Activated T-cell treated with anti-CD3 and anti-CD28 coated beads for 24 hours (primary cell): ENCODE data around the gene CREB5.

Source experiments
- DNase-seq: peaks from one replicate; pipeline ENCODE4 v3.0.0-alpha.2; 2020; ENCODE audit warnings: low read depth

CREB5 gene

DNA sequence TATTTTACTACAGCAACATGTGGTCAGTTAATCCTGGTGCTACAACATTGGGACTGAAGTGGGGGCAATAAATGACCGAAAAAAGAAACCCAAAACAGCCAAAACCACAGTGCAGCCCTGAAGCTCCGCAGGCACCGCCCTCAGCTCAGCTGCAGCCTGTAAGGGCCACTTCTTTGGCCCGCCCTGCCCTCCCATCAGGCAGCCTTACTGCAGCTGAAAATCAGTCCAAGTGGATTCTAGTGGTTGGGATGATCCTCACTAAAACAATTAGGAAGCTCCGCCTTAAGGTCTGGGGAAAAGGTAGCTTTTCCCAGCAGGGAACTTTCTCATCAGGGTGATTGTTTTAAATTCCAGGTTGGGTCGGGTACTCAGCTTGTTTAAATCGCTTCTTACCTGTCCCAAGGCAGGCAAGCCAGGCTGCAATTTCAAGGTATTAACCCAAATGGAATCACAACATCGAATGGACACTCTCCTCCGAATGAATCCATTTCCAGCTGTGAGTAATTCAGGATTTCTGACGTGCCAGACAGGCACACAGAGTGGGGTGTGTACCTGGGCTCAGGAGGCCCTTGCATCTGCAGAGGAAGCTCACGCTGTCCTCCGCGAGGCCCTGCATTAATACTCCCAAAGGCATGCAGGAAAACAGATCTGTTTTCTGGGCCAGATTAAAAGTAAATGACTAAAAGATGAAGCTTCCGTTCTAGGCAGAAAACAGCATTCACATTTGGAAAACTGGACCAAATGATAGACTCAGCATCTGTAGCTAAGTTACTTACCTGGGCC, 104.3 kb downstream of the CREB5 start:
- no peak for DNase-seq

DNA sequence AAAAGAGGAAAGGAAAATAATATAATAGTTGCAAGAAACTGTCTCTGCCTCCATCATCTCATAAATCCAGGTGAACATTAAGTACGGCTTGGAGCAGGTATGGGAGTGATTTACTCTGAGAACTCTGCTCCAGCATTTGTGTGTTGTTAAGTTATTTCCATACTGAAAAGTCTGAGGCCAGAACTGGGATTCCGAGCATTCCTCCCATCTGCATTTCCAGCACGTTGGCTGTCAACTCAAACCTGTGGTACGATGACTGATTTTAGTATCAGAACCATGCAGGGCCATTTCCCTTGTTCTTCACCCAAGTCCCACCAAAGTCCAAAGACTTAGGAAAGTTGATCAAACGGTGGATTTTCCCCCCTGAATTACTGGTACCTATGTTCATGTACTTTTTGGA, 104.9 kb downstream of the CREB5 start:
- no peak for DNase-seq

DNA sequence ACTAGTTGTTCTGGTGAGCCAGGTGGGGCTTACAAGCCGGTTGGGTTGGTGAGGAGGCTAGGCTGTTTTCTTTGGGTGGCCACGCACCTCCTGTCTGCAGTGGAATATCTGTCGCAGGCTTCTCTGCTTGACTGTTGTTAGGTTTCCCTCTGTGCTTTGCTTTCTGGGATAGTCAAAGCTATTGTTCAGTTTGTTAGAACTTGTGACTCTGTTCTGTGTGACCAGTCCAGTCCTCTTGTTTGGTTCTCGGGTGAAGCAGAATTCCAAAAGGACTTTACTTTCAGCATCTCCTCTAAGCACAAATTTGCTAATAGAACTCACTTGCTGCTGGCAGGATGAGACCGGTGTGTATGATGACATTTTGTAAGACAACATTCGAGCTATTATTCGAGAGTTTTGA, 105.3 kb downstream of the CREB5 start:
- DNase-seq, result no peak

DNA sequence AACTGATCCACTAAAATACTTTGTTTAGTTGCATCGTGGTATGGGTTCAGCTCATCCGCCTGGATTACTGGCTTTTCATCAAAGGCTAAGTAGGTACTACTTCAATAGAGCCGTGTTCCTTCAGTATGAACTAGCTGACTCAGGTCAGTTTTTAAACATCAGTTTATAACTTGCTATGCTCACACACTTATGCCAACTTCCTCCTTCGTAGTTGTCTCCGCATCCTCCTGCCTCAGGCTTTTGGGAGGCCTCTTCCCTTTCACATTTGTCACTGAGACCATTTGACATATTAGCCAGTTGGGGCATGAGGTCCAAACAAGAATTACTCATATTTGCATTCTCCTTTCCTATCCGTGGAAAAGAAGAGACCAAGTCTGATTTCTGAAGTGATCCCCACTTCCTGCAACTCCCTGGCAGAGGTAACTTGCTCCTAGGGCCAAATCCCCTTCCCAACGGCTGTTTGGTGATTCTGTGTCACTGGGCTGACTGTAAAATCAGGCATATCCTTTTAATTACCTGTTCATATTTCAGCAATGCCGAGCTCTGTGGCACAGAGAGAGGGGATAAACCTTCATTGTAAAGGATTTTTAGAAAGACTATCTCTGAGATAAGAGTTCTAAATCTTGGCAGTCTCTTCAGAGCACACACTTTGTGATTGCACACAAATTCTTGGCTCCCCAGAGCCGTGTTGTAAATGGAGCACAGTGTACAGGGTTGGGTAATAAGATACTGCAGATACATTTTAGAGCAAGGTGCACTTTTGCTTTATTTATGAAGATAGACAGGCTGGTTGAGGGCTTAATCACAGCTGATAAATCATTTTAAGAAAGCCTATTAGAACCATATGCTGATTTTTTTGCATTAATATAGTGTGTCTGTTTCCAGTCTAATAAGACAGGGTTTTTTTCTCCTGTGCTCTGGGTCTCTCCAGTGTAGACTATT, 108.0 kb downstream of the CREB5 start:
- DNase-seq, result no peak

- DNase-seq, result no peak
Observed at GRCh38 chr7:28524978-28525377, 112.7 kb downstream of the CREB5 start.

GRCh38 chr7:28528899-28529298, 116.6 kb downstream of the CREB5 start:
- DNase-seq, result no peak

DNA sequence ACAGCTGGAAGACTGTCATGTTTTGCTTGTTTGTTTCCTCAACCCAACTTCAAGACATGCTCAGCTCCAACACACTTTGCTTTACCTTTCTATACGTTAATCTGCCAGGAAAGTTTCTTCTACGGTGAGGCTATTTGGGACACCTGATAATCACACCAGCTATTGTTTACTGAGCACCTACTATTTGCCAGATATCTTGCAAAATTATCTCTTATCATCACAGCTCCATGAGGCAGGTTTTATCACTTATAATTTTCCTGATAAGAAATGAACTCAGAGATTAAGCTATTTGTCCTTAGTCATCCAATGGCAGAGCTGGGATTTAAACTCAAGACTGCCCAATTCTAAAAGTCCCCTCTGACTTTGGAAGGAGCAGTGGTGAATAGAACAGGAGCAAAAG, 117.4 kb downstream of the CREB5 start:
- no peak for DNase-seq

GRCh38 chr7:28530175-28530802, 118.0 kb downstream of the CREB5 start:
- DNase-seq, result no peak

GRCh38 chr7:28530803-28531175, 118.5 kb downstream of the CREB5 start:
- no peak for DNase-seq

DNA sequence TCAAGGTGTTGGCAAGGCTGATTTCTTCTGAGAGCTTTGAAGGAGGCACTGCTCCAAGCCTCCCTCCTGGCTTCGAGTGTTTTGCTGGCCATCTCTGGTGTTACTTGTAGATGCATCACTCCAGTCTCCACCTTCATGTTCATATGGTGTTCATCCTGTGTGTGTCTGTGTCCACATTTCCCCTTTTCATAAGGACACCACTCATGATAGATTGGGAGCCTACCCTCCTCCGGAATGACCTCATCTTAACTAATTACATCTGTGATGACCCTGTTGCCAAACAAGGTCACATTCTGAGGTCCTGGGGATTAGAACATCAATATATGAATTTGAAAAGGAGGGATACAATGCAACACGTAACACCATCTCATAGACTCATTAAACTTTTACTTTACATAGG, 119.0 kb downstream of the CREB5 start:
- DNase-seq, result no peak

GRCh38 chr7:28532181-28532580, 119.9 kb downstream of the CREB5 start:
- DNase-seq, result no peak

- DNase-seq, result no peak
Observed at GRCh38 chr7:28533267-28533666, 120.9 kb downstream of the CREB5 start.

- DNase-seq, result no peak
Observed at GRCh38 chr7:28533731-28534531, 121.6 kb downstream of the CREB5 start.

GRCh38 chr7:28536259-28536658, 123.9 kb downstream of the CREB5 start:
- DNase-seq, result no peak

- no peak for DNase-seq
Observed at GRCh38 chr7:28539289-28539981, 127.1 kb downstream of the CREB5 start.

DNA sequence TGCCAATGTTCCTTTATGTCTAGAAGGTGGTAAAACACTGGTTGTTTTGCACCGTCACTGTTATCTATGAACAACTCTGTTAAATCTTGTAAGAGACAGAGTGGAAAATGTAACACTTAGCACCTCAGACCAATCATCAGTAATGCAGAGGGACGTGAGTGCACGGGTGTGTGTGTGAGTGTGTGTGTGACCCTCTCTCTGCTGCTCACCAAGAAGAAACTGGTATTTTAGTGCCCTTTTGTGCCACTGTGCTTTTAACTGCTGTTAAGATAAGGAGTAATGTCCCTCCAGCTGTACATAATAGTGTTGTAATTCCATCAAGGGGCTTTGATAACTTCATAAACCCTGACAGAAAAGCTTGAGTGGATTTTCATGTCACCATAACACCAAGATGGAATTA, 130.1 kb downstream of the CREB5 start:
- no peak for DNase-seq

DNA sequence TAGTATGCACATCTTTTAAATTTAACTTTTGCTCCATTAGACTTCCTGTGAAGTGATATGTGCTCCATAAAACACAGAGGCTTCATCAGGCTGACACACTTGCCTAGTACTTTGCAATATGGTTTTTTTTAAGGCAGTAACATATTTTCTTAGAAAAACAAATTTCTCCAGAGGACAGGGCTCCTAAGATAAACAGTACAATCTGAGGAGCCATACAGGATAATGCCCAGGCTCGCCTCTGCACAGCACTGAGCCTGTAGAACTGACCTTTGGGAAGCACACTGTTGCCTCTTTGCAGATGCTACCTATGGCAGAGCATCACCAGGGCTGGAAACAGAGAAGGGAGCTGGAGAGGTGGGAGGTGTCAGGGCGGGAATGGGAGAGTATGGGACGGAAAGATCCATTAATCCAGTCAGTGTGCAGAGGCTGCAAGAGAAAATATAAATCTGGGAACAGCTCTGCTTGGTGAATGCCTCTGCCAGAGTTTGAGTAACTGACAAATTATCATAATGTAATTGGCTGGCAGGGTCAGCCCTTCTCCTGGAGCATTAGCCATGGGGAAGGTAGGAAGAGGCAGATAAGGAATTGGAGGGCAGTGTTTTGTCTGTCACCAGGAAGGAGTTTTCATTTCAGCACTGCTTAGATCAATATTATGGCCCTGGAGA, 132.3 kb downstream of the CREB5 start:
- no peak for DNase-seq

GRCh38 chr7:28546067-28546466, 133.7 kb downstream of the CREB5 start:
- no peak for DNase-seq

DNA sequence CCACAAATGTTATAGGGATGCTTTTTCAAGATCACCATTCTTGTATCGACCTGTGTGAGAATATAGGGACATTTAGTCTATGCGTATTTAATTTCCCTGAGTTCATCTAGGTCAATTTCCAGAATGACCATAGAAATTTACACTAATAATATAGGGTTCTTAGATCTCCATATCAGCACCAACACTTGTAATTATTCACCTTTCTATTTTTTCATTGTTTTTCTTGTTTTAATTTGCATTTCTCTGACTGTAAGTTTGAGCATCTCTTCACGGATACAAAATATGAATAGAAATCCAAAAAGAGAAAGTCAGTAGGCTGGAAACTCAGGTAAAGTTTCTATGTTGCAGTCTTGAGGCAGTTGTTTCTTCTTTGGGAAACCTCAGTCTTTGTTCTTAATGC, 134.8 kb downstream of the CREB5 start:
- no peak for DNase-seq

GRCh38 chr7:28548416-28548815, 136.1 kb downstream of the CREB5 start:
- DNase-seq, result no peak

GRCh38 chr7:28549998-28550397, 137.7 kb downstream of the CREB5 start:
- no peak for DNase-seq
